Measurements from ENCODE around the gene DNAAF1. TPM values are rescaled to one million over a fixed set of nuclear protein-coding genes. Genes with fewer than 3 reads are reported as not detected.

Gene DNAAF1
- total RNA-seq, result 1 to 10 TPM in 1 of 2 donors, under 1 TPM in 1; 0.32 to 8.2 TPM

GRCh38 chr16:84144859-84145639 is at the start of gene DNAAF1, which contains the start of gene HSDL1:
DNAAF1 (plus strand) TSS chr16:84145308; CDS start chr16:84145441, 133 bp downstream.
HSDL1 (minus strand) TSS chr16:84145177; CDS start chr16:84131321, 13,856 bp downstream.
- Histone ChIP-seq H3K4me1 (replicated peaks) (no peaks in the 10 kb centered on the region), H3K27me3 (replicated peaks; ENCODE audit: insufficient read depth) (no peaks in the 10 kb centered on the region), H3K27ac (peak within 1 kb of the TSS; percentile 75 to 82), H3K36me3 (no peaks in the 10 kb centered on the region), H3K4me3 (peak within 1 kb of the TSS; percentile 84 to 94), H3K9me3 (no peaks in the 10 kb centered on the region)
- WGBS, result under 1% methylated on average over 83 of the region's 89 CpGs
- TF ChIP-seq, protein P1, sequence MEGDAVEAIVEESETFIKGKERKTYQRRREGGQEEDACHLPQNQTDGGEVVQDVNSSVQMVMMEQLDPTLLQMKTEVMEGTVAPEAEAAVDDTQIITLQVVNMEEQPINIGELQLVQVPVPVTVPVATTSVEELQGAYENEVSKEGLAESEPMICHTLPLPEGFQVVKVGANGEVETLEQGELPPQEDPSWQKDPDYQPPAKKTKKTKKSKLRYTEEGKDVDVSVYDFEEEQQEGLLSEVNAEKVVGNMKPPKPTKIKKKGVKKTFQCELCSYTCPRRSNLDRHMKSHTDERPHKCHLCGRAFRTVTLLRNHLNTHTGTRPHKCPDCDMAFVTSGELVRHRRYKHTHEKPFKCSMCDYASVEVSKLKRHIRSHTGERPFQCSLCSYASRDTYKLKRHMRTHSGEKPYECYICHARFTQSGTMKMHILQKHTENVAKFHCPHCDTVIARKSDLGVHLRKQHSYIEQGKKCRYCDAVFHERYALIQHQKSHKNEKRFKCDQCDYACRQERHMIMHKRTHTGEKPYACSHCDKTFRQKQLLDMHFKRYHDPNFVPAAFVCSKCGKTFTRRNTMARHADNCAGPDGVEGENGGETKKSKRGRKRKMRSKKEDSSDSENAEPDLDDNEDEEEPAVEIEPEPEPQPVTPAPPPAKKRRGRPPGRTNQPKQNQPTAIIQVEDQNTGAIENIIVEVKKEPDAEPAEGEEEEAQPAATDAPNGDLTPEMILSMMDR (IDR thresholded peaks at IDR 0.05), result peak in 2 of 4 experiments; percentile 9 to 13
- TF ChIP-seq POLR2AphosphoS5 (IDR thresholded peaks at IDR 0.05), result peak; percentile 64
- peak; percentile 69 for TF ChIP-seq POLR2A (IDR thresholded peaks at IDR 0.05)
- peak; percentile 87 for DNase-seq (ENCODE audit: low spot score)
- intact Hi-C loops (cut with DNase I), result no loop called here

DNA sequence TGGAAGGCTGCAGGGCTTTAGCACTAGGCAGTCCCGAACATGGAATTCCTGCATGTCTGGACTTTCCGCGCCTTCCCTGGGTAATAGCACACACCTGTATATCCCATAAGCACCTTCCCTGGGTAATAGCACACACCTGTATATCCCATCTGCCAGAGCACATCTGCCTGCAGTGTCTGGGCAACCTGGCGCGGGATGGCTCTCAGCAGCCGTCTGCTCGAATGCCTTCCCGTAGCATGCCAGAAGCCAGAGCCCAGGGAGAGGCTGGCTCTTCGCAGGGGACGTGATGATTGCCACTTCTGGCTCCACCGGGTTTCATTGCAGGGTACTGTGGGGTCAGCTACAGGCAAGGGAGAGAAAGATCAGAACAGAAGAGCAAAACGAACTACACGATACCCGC is 49.6 kb upstream of the DNAAF1 start:
- TF ChIP-seq POLR2A (IDR thresholded peaks at IDR 0.05), result no peak
- TF ChIP-seq, protein P1 (IDR thresholded peaks at IDR 0.05), result no peak
- no peak for TF ChIP-seq POLR2AphosphoS5 (IDR thresholded peaks at IDR 0.05)
- 68% methylated on average over 14 of the region's 14 CpGs for WGBS
- Histone ChIP-seq H3K4me1 (replicated peaks) (peaks cover 4% of the 10 kb centered on the region), H3K36me3 (peaks cover 0 to 14% of the 10 kb centered on the region in 2 donors), H3K4me3 (no peak overlapping the region), H3K27ac (peak overlapping the region; percentile 46 to 72), H3K27me3 (replicated peaks; ENCODE audit: insufficient read depth) (no peaks in the 10 kb centered on the region), H3K9me3 (no peaks in the 10 kb centered on the region)
- intact Hi-C loops (cut with DNase I), result no loop called here
- no peak for DNase-seq (ENCODE audit: low spot score)

GRCh38 chr16:84096447-84097005 is 48.6 kb upstream of the DNAAF1 start:
- TF ChIP-seq, protein P1 (IDR thresholded peaks at IDR 0.05), result peak in 1 of 4 experiments; percentile 4
- TF ChIP-seq POLR2AphosphoS5 (IDR thresholded peaks at IDR 0.05) (peak; percentile 95), POLR2A (IDR thresholded peaks at IDR 0.05) (no peak)
- Histone ChIP-seq H3K36me3 (peaks cover 0 to 14% of the 10 kb centered on the region in 2 donors), H3K27ac (peak overlapping the region; percentile 46 to 72), H3K4me1 (replicated peaks) (peaks cover 4% of the 10 kb centered on the region), H3K27me3 (replicated peaks; ENCODE audit: insufficient read depth) (no peaks in the 10 kb centered on the region), H3K4me3 (no peak overlapping the region), H3K9me3 (no peaks in the 10 kb centered on the region)
- intact Hi-C loops (cut with DNase I), result no loop called here
- peak; percentile 72 for DNase-seq (ENCODE audit: low spot score)
- 49% methylated on average over 4 of the region's 4 CpGs for WGBS

DNA sequence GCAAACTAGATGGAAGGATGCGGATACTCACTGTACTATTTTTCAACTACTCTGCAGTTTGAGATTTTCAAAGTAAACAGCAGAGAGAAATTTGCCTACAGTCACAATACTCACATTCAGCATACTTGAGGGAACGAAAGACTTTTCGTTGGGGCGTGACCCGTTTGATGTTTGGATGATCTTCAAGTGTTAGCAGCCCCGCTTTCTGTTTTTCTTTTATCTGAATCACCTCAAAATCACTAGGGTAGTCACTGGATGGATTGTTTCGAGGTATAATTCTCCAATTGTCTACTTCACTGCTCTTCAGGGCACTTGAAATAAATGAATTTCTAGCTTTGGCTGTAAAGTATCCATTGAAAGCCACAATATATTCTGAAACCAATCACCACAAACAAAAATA is 46.2 kb upstream of the DNAAF1 start:
- intact Hi-C loops (cut with DNase I), result no loop called here
- WGBS, result 68% methylated on average over 7 of the region's 7 CpGs
- Histone ChIP-seq H3K27me3 (replicated peaks; ENCODE audit: insufficient read depth) (no peaks in the 10 kb centered on the region), H3K9me3 (no peaks in the 10 kb centered on the region), H3K4me3 (no peak overlapping the region), H3K4me1 (replicated peaks) (peaks cover 4% of the 10 kb centered on the region), H3K36me3 (no peaks in the 10 kb centered on the region), H3K27ac (no peak overlapping the region)
- no peak for TF ChIP-seq POLR2AphosphoS5 (IDR thresholded peaks at IDR 0.05)
- TF ChIP-seq POLR2A (IDR thresholded peaks at IDR 0.05), result no peak
- TF ChIP-seq, protein P1 (IDR thresholded peaks at IDR 0.05), result no peak
- DNase-seq (ENCODE audit: low spot score), result no peak
